ENCODE results near the gene GMDS.

GMDS gene

DNA sequence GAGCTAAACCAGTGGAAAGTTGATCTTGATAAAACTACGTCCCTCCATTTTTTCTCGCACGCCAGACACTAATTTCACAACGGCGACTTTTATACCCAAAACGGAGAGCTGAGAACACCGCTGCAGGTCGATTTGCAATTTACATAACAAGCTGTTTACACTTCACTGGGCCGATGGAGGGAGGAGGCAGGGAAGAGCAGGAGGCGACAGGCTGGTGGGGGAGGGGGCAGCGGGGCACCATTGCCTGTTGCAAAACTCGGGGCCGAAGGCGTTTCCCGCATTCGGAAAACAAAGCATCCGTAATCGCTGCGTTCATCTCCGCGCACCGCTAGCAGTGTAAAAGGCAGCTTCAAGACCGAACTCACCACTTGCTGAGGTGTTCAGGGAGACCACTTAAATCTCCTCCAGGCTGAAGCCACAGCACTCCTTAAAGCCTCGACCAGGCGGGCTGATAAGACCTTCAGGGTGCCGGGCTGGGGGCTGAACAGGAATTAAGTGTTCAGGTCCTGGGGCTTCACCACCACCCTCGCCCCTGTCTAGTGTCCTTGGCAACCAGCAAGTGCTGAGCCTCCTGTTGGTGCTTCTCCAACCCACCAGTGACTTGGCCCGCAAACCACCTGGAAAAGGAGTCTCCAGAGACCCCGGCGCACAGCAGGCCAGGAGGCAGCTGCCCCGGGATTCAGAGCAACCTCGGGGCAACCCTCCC is 637.7 kb downstream of the GMDS start:
- H3K36me3 ChIP-seq (ENCODE audit: control insufficient read depth, insufficient read depth, low read length) = no peaks in the 10 kb centered on the region; the same call in 1 of the 2 replicates
- H3K4me3 ChIP-seq (ENCODE audit: low read length) = no peak overlapping the region; the same call in 1 of the 2 replicates
- DNase-seq (ENCODE audit: low read depth, low spot score) = no peak
- H3K27ac ChIP-seq (ENCODE audit: low read length) = no peak overlapping the region
- H3K4me1 ChIP-seq (ENCODE audit: control insufficient read depth, insufficient read depth, low read length) = peaks cover 9% of the 10 kb centered on the region
- no CpG with 5 or more reads among the region's 32 CpGs for WGBS (ENCODE audit: insufficient coverage, insufficient read length)
- no peaks in the 10 kb centered on the region for H3K9me3 ChIP-seq (ENCODE audit: control insufficient read depth, insufficient read depth, low read length)
- peaks cover 64% of the 10 kb centered on the region for H3K27me3 ChIP-seq (ENCODE audit: control insufficient read depth, insufficient read depth, low read length)

- H3K4me1 ChIP-seq (ENCODE audit: control insufficient read depth, insufficient read depth, low read length) = peaks cover 9% of the 10 kb centered on the region
- H3K36me3 ChIP-seq (ENCODE audit: control insufficient read depth, insufficient read depth, low read length) = no peaks in the 10 kb centered on the region; the same call in 1 of the 2 replicates
- WGBS (ENCODE audit: insufficient coverage, insufficient read length) = no CpG with 5 or more reads among the region's 22 CpGs
- peak overlapping the region; percentile 11; the same call in 1 of the 2 replicates for H3K4me3 ChIP-seq (ENCODE audit: low read length)
- H3K9me3 ChIP-seq (ENCODE audit: control insufficient read depth, insufficient read depth, low read length) = no peaks in the 10 kb centered on the region
- H3K27ac ChIP-seq (ENCODE audit: low read length) = no peak overlapping the region
- peaks cover 58% of the 10 kb centered on the region for H3K27me3 ChIP-seq (ENCODE audit: control insufficient read depth, insufficient read depth, low read length)
- no peak for DNase-seq (ENCODE audit: low read depth, low spot score)
Measured at GRCh38 chr6:1606780-1607515, 638.5 kb downstream of the GMDS start.

DNA sequence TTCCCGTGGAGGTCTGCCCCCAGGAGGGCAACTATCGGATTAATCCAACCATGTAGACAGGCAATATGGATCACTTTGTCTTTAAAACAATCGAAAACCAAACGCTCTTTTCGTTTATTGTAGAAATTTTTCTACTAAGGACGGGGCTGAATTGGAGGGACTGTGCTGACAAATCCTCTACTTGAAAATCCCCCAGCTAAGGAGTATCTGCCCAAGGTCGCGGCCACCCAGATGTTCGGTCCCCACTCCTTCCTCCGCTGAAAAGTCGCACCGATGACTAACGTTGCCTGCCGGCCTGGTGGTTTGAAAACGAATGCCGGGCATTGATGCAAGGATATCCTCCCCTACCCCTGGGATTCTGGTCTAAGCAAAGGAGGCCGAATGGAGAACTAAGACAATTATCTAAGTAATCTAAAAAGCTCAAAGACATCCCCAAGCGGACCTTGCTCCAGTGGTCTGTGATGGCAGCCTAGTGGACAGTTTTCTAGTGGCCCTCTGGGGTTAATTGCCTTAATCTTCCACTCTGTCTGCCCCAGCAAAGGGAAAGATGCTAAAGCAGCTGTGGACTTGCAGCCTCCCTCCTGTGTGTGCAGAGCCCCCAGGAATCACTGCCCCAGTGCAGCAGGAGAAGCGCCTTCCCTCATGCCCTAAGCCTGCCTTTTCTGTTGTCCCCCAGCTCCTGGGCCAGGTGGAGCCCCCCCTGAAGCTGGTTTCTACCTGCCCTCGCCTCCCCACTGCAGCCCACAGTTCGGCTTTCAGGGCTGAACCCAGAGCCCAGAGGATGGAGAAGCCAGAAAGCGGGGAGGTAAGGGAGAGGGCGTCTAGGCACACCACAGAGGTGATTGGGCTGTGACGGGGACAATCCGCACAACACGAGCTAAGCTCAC is 639.3 kb downstream of the GMDS start:
- no CpG with 5 or more reads among the region's 26 CpGs for WGBS (ENCODE audit: insufficient coverage, insufficient read length)
- no peaks in the 10 kb centered on the region for H3K9me3 ChIP-seq (ENCODE audit: control insufficient read depth, insufficient read depth, low read length)
- H3K27ac ChIP-seq (ENCODE audit: low read length) = no peak overlapping the region
- H3K36me3 ChIP-seq (ENCODE audit: control insufficient read depth, insufficient read depth, low read length) = no peaks in the 10 kb centered on the region; the same call in 1 of the 2 replicates
- peaks cover 54% of the 10 kb centered on the region for H3K27me3 ChIP-seq (ENCODE audit: control insufficient read depth, insufficient read depth, low read length)
- H3K4me3 ChIP-seq (ENCODE audit: low read length) = no peak overlapping the region
- DNase-seq (ENCODE audit: low read depth, low spot score) = no peak
- H3K4me1 ChIP-seq (ENCODE audit: control insufficient read depth, insufficient read depth, low read length) = peaks cover 9% of the 10 kb centered on the region

DNA sequence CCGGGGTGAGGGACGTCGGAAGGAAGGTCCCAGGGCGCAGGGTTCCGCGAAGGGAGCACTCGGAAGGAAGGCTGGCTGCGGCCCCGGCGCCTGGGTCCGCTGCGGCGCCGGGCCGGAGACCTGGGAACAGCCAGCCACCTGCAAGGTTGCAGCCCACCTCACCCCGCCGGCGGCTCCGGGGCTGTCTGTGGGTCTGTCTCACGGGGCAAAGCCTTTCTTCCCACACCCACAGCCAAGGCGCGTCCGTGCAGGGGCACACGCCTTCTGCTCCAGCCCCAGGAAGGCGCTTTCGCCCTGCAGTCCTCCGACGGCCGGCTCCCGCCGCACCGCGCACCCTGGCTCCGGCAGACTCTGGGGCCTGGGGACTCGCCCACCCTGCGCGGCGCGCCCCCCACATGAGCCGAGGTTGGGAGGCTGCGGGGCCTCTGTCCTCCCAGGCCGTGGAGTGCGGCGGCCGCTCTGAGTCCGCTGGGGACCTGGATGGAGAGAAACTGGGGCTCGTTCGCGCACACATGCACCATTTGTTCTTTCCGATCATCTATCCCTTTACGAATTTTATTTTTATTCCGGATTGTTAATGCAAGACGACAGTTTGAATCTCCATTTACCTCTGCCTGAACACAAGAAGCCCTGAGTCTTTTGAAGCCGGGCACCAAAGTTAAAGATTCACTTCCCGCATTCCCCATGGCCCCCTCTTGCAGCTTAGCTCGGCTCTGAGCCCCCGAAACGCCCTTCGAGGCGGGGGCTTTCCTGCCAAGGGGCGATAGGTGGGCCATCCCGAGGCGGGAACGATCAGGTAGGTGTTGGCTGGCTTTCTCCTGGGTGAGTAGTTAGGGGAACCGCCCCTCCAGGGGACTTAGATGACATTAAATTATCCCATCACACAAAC is 640.2 kb downstream of the GMDS start:
- Histone ChIP-seq H3K27me3 (ENCODE audit: control insufficient read depth, insufficient read depth, low read length) (peaks cover 48% of the 10 kb centered on the region), H3K4me3 (ENCODE audit: low read length) (peak overlapping the region; percentile 23; the same call in 1 of the 2 replicates), H3K36me3 (ENCODE audit: control insufficient read depth, insufficient read depth, low read length) (no peaks in the 10 kb centered on the region; the same call in 1 of the 2 replicates), H3K4me1 (ENCODE audit: control insufficient read depth, insufficient read depth, low read length) (peaks cover 9% of the 10 kb centered on the region), H3K27ac (ENCODE audit: low read length) (no peak overlapping the region), H3K9me3 (ENCODE audit: control insufficient read depth, insufficient read depth, low read length) (no peaks in the 10 kb centered on the region)
- WGBS (ENCODE audit: insufficient coverage, insufficient read length) = no CpG with 5 or more reads among the region's 65 CpGs
- no peak for DNase-seq (ENCODE audit: low read depth, low spot score)

DNA sequence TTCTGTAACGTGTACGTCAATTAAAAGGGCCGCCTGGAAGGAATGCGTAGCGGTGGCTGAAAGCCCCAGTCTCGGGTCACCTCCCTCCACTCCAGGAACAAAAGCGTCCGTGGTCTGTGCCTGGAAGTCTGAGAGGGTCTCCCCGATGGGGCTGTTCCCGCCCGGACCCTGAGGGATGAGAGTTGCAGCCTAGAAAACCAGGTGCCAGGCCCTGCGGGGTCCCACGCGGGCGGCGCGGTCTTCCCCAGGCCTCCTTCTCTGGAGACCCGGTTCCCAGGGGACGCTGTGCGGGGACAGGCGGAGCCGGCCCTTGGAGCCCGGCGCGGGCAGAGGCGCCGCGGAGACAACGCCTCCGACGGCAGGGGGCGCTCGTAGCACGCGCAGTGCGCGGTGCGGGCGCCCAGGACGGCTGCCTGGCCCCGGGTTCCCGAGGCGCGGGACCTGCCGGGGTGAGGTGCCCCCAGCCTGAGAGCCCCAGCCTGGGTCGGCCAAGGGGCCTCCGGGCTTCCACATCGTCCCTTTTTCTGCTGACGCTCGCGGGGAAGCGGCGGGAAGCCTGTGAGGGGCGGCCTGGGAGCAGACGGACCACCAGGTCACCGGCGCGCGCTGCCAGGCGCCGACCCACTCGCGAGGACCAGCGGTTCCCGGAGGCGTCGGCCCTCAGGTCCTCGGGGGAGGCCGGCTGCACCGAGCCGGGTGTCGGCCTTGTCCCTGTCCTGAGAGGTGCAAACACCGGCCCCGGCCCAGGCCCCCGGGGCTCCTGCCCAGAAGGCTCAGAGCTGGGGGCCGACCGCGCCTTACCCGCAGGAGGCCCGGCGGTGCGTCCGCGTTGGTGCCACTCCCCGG is 641.0 kb downstream of the GMDS start:
- H3K9me3 ChIP-seq (ENCODE audit: control insufficient read depth, insufficient read depth, low read length) = no peaks in the 10 kb centered on the region
- no peaks in the 10 kb centered on the region for H3K36me3 ChIP-seq (ENCODE audit: control insufficient read depth, insufficient read depth, low read length)
- H3K27me3 ChIP-seq (ENCODE audit: control insufficient read depth, insufficient read depth, low read length) = peaks cover 47% of the 10 kb centered on the region
- peak overlapping the region; percentile 23; the same call in 1 of the 2 replicates for H3K4me3 ChIP-seq (ENCODE audit: low read length)
- DNase-seq (ENCODE audit: low read depth, low spot score) = no peak
- no peak overlapping the region for H3K27ac ChIP-seq (ENCODE audit: low read length)
- peaks cover 9% of the 10 kb centered on the region for H3K4me1 ChIP-seq (ENCODE audit: control insufficient read depth, insufficient read depth, low read length)
- WGBS (ENCODE audit: insufficient coverage, insufficient read length) = no CpG with 5 or more reads among the region's 85 CpGs

DNA sequence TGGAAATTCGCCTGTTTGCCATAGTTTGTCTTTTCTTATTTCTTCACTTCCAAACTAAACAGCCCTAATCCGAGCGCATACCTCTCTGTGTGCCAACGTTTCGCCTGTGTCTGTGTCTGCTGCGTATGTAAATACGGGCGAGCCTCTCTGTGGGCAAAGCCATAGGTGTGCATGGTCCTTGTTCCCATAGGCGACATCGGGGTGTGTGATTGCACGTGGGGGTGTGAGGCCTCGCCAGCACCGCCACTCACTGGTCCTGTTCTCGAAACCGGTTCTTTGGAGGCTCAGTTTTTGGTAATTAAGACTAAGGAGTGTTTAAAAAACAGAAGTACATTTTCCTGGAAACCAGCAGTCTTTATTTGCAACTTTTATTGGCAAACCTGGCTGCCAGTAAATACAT is 641.7 kb downstream of the GMDS start:
- Histone ChIP-seq H3K27ac (ENCODE audit: low read length) (no peak overlapping the region), H3K4me1 (ENCODE audit: control insufficient read depth, insufficient read depth, low read length) (peaks cover 9% of the 10 kb centered on the region), H3K36me3 (ENCODE audit: control insufficient read depth, insufficient read depth, low read length) (no peaks in the 10 kb centered on the region), H3K4me3 (ENCODE audit: low read length) (no peak overlapping the region), H3K27me3 (ENCODE audit: control insufficient read depth, insufficient read depth, low read length) (peaks cover 41% of the 10 kb centered on the region), H3K9me3 (ENCODE audit: control insufficient read depth, insufficient read depth, low read length) (no peaks in the 10 kb centered on the region)
- no CpG with 5 or more reads among the region's 15 CpGs for WGBS (ENCODE audit: insufficient coverage, insufficient read length)
- DNase-seq (ENCODE audit: low read depth, low spot score) = no peak

DNA sequence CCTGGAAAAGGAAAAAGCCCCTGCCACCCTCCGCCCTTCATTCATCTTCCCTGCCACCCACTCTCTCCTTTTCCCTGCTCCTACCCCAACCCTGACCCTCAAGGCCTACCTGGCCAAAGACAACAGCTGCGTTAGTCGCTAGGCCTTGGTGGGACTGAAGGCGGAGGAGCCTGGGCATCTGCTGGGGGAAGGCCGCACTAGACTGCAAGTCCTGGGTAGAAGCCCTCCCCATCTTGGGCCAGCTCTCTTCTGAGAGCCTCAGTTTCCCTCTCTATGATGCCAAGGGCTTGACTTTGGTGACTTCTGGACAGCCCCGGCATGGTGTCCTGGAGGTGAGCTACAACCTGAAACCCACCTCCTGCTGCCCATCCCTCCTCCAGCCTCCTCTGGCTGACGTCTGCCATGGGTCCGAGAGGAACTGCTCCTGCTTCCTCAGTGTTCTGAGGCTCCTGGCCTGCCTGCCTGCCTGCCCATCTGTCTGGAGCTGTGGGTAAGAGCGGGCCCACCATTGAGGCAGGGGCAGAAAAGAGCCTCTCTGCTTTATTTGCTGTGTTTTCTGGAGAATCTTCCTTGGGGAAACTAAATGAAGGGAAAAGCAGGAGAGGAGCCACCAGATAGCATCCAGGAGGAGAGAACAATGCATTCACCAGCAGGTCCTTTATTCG is 643.2 kb downstream of the GMDS start:
- Histone ChIP-seq H3K4me3 (ENCODE audit: low read length) (no peak overlapping the region), H3K27me3 (ENCODE audit: control insufficient read depth, insufficient read depth, low read length) (peaks cover 28% of the 10 kb centered on the region), H3K36me3 (ENCODE audit: control insufficient read depth, insufficient read depth, low read length) (no peaks in the 10 kb centered on the region), H3K9me3 (ENCODE audit: control insufficient read depth, insufficient read depth, low read length) (no peaks in the 10 kb centered on the region), H3K4me1 (ENCODE audit: control insufficient read depth, insufficient read depth, low read length) (peaks cover 4% of the 10 kb centered on the region; the same call in 1 of the 2 replicates), H3K27ac (ENCODE audit: low read length) (no peak overlapping the region)
- DNase-seq (ENCODE audit: low read depth, low spot score) = no peak
- WGBS (ENCODE audit: insufficient coverage, insufficient read length) = no CpG with 5 or more reads among the region's 10 CpGs

DNA sequence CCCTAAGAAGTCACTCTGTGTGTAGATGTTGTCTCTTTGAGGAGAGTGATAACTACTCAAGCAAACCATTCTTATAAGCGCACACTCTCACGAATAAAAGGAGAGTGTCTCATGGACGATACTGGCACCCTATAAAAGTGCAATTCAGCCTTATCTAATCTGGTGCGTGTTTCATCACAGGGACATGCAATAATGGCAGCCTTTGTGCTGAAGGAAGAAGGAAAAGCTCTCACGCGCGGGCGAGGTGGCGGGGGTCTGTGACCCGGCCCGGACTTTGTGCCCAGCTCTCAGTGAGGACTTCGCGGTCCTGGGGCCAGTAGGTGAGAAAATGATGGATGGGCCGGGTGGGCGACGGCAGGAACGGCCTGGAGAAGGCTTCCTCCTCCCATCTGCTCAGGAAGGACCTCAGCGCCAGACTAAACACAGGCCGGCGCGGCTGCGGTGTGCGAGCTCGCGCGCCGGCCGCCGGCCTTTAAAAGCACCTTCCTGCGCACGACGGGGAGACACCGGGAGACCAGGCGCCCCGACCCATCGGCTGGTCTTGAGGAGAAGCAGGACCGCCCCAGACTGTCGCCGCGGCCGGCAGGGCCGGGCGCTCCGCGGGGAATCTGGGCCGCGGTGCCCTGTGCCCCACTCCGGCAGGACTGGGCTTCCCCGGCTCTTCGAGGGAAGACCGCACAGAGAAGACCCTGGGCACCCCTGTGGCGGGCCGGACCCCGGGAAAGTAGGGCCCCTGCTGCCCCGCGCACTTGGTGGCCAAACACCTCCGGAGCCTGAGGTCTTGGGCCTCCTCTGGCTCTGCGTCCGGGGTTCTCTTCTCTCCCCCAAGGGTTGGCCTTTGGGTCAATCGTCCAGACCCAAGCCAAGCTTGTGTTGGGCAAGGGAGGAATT is 644.0 kb downstream of the GMDS start:
- H3K9me3 ChIP-seq (ENCODE audit: control insufficient read depth, insufficient read depth, low read length) = no peaks in the 10 kb centered on the region
- peaks cover 4% of the 10 kb centered on the region; the same call in 1 of the 2 replicates for H3K4me1 ChIP-seq (ENCODE audit: control insufficient read depth, insufficient read depth, low read length)
- no CpG with 5 or more reads among the region's 60 CpGs for WGBS (ENCODE audit: insufficient coverage, insufficient read length)
- no peaks in the 10 kb centered on the region for H3K36me3 ChIP-seq (ENCODE audit: control insufficient read depth, insufficient read depth, low read length)
- H3K4me3 ChIP-seq (ENCODE audit: low read length) = no peak overlapping the region
- H3K27me3 ChIP-seq (ENCODE audit: control insufficient read depth, insufficient read depth, low read length) = peaks cover 24% of the 10 kb centered on the region
- H3K27ac ChIP-seq (ENCODE audit: low read length) = no peak overlapping the region
- no peak for DNase-seq (ENCODE audit: low read depth, low spot score)
